ENCODE measurements around the gene VPS13D. TPM values are rescaled to one million over a fixed set of nuclear protein-coding genes. Genes with fewer than 3 reads are reported as not detected.

VPS13D gene
- total and polyA plus RNA-seq, 10 of the 15 experiments (the other 5 are each of a cell fraction or from before 2014, with no cell fraction given): 1.4 to 16.9 (median 8.5) TPM

- Histone ChIP-seq H3K36me3 (ENCODE audit: control insufficient read depth in 2 of 2, insufficient read depth in 2 of 2, low read length in 1 of 2) (no peaks in the 10 kb centered on the region), H3K4me2 (ENCODE audit: control insufficient read depth, insufficient read depth) (no peak overlapping the region), H3K9ac (ENCODE audit: control insufficient read depth, insufficient read depth, low read length) (no peak overlapping the region), H3K4me3 (no peak overlapping the region), H4K20me1 (ENCODE audit: control insufficient read depth, insufficient read depth) (no peaks in the 10 kb centered on the region), H3K79me2 (ENCODE audit: control insufficient read depth, insufficient read depth, low read length) (no peaks in the 10 kb centered on the region), H2AFZ (ENCODE audit: control insufficient read depth, low read depth, low read length) (no peak overlapping the region), H3K27ac (ENCODE audit: control insufficient read depth, insufficient read depth) (no peak overlapping the region), H3K4me1 (ENCODE audit: control insufficient read depth, insufficient read depth, low read length) (peaks cover 6% of the 10 kb centered on the region), H3K9me3 (replicated peaks; ENCODE audit: control insufficient read depth, insufficient read depth, low read length) (no peaks in the 10 kb centered on the region), H3K27me3 (replicated peaks in 1 of 2; ENCODE audit: control insufficient read depth in 2 of 2, insufficient read depth in 2 of 2, low read length in 1 of 2) (no peaks in the 10 kb centered on the region)
- ChIA-PET RAD21 (ENCODE audit: unreplicated experiment) (no interaction called here), CTCF (interaction anchor here (0.7 kb wide), 1 partner anchor 134 kb away, joined by 3 read pairs; no protein-coding TSS in a partner anchor), SMC1A (ENCODE audit: uncharacterized antibody, unreplicated experiment) (no interaction called here), POLR2A (no interaction called here)
- FAIRE-seq: no peak
- no peak for ATAC-seq
- 50% methylated on average over 2 of the region's 2 CpGs for WGBS (ENCODE audit: insufficient coverage, insufficient replicate concordance, low lambda C conversion rate, missing lambda C conversion rate)
- TF ChIP-seq, protein P1, sequence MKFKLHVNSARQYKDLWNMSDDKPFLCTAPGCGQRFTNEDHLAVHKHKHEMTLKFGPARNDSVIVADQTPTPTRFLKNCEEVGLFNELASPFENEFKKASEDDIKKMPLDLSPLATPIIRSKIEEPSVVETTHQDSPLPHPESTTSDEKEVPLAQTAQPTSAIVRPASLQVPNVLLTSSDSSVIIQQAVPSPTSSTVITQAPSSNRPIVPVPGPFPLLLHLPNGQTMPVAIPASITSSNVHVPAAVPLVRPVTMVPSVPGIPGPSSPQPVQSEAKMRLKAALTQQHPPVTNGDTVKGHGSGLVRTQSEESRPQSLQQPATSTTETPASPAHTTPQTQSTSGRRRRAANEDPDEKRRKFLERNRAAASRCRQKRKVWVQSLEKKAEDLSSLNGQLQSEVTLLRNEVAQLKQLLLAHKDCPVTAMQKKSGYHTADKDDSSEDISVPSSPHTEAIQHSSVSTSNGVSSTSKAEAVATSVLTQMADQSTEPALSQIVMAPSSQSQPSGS (IDR thresholded peaks at IDR 0.05; ENCODE audit: low read length): no peak
- no peak for TF ChIP-seq SIN3A (IDR thresholded peaks at IDR 0.05; ENCODE audit: low read depth, low read length)
- no peak for TF ChIP-seq RBBP5 (conservative IDR thresholded peaks at IDR 0.05)
- no peak for TF ChIP-seq SUPT20H (IDR thresholded peaks at IDR 0.05; ENCODE audit: borderline replicate concordance, control insufficient read depth, low read depth, low read length)
- DNase-seq (ENCODE audit: low read depth, low spot score): no peak
- BruUV-seq (replicated peaks): no TSS peak
- intact Hi-C loops (cut with micrococcal nuclease; ENCODE audit: unreplicated experiment): no loop called here
- in situ Hi-C loops (cut with MboI): no loop called here
Observed at GRCh38 chr1:12486059-12486341, 256.2 kb downstream of the VPS13D start.

DNA sequence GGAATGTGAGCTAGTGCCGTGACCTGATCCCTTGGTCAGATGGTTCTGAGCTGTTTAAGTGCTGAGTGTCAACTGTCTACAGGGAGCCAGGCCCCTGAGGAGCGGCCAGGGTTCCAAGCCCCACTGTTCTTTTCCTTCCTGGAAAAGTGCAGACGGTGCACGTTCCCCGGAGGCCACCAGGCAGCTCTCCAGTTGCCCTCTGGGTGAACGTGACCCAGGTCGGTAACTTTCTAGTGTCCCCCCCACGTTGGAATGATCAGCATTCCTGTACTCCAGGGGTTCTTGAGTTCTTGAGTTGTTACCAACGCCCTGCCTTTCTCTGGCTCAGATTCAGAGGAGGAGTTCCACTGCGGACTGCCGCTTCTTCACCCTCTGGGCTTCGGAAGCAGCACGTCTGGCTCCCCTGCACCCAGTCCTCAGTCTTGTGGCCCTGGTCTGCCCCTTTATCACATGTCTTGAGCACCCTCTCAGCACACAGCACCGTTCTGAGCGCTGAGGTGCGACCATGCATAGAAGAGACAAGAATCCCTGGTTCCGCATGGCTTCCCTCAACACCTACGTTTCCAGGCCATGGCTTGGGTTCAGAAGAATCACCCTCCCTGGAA lies 256.7 kb downstream of the VPS13D start:
- no peak for FAIRE-seq
- intact Hi-C loops (cut with micrococcal nuclease; ENCODE audit: unreplicated experiment): no loop called here
- Histone ChIP-seq H3K4me2 (ENCODE audit: control insufficient read depth, insufficient read depth) (no peak overlapping the region), H3K36me3 (ENCODE audit: control insufficient read depth in 2 of 2, insufficient read depth in 2 of 2, low read length in 1 of 2) (no peaks in the 10 kb centered on the region), H3K27me3 (replicated peaks in 1 of 2; ENCODE audit: control insufficient read depth in 2 of 2, insufficient read depth in 2 of 2, low read length in 1 of 2) (no peaks in the 10 kb centered on the region), H4K20me1 (ENCODE audit: control insufficient read depth, insufficient read depth) (no peaks in the 10 kb centered on the region), H2AFZ (ENCODE audit: control insufficient read depth, low read depth, low read length) (no peak overlapping the region), H3K9me3 (replicated peaks; ENCODE audit: control insufficient read depth, insufficient read depth, low read length) (no peaks in the 10 kb centered on the region), H3K9ac (ENCODE audit: control insufficient read depth, insufficient read depth, low read length) (no peak overlapping the region), H3K79me2 (ENCODE audit: control insufficient read depth, insufficient read depth, low read length) (no peaks in the 10 kb centered on the region), H3K4me3 (no peak overlapping the region), H3K27ac (ENCODE audit: control insufficient read depth, insufficient read depth) (no peak overlapping the region), H3K4me1 (ENCODE audit: control insufficient read depth, insufficient read depth, low read length) (peaks cover 5% of the 10 kb centered on the region)
- CTCF ChIA-PET: interaction anchor here (0.7 kb wide), 1 partner anchor 133 kb away, joined by 3 read pairs; no protein-coding TSS in a partner anchor
- RAD21 ChIA-PET (ENCODE audit: unreplicated experiment): no interaction called here
- ATAC-seq: no peak
- DNase-seq (ENCODE audit: low read depth, low spot score): no peak
- 76% methylated on average over 18 of the region's 18 CpGs for WGBS (ENCODE audit: insufficient coverage, insufficient replicate concordance, low lambda C conversion rate, missing lambda C conversion rate)
- TF ChIP-seq PAX5 (IDR thresholded peaks at IDR 0.05; ENCODE audit: borderline replicate concordance, low read depth, low read length) (peak; percentile 85), CEBPB (IDR thresholded peaks at IDR 0.05; ENCODE audit: borderline replicate concordance in 1 of 2, low read depth in 2 of 2, low read length in 2 of 2) (no peak), PAX8 (IDR thresholded peaks at IDR 0.05) (peak; percentile 66; the same call in 1 of the 2 replicates), REST (IDR thresholded peaks at IDR 0.05; ENCODE audit: low read depth, low read length) (no peak)
- SMC1A ChIA-PET (ENCODE audit: uncharacterized antibody, unreplicated experiment): no interaction called here
- POLR2A ChIA-PET: no interaction called here
- in situ Hi-C loops (cut with MboI): no loop called here
- no TSS peak for BruUV-seq (replicated peaks)
